Heart left ventricle (tissue), 16 donors: ENCODE results near the gene LIPE. TPM values are rescaled to one million over a fixed set of nuclear protein-coding genes. Genes with fewer than 3 reads are reported as not detected.

Experiments
- ATAC-seq, 4 donors: fragments of 200-7000 bp; cut with Tn5 transposase; one replicate each; pipeline ENCODE4 v1.9.1; 2020 to 2022; ENCODE audit warnings: moderate library complexity in 4 of 4, mild to moderate bottlenecking in 3 of 4, moderate number of reproducible peaks in 1 of 4
- DNase-seq, 5 donors: peaks; one replicate each; pipeline ENCODE4 v3.0.0-alpha.2; 2020
- H3K27ac ChIP-seq, 12 donors: fragments of 200-600 bp; sonication (generic) in 4 of 12; one replicate each; pipeline versions ENCODE4 v1.5.0 to v1.8.0; 2016 to 2022; ENCODE audit warnings: mild to moderate bottlenecking in 2 of 12
- H3K27me3 ChIP-seq, 9 donors: fragments of 200-600 bp; sonication (generic) in 2 of 9; one replicate each; pipeline versions ENCODE4 v1.5.1 to v1.8.0; 2016 to 2022; ENCODE audit warnings: mild to moderate bottlenecking in 3 of 9
- H3K36me3 ChIP-seq, 9 donors: fragments of 200-600 bp; sonication (generic) in 2 of 9; one replicate each; pipeline versions ENCODE4 v1.5.0 to v1.8.0; 2018 to 2022; ENCODE audit warnings: mild to moderate bottlenecking in 2 of 9
- H3K4me1 ChIP-seq, 12 donors: fragments of 200-600 bp; sonication (generic) in 4 of 12; one replicate each; pipeline versions ENCODE4 v1.5.0 to v1.8.0; 2016 to 2022; ENCODE audit warnings: mild to moderate bottlenecking in 3 of 12
- H3K4me3 ChIP-seq, 12 donors: fragments of 200-600 bp; sonication (generic) in 4 of 12; one replicate each; pipeline versions ENCODE4 v1.5.0 to v1.8.0; 2017 to 2022; ENCODE audit warnings: mild to moderate bottlenecking in 9 of 12, moderate library complexity in 4 of 12
- H3K9me3 ChIP-seq, 12 donors: fragments of 200-600 bp; sonication (generic) in 4 of 12; one replicate each; pipeline versions ENCODE4 v1.5.0 to v1.8.0; 2016 to 2022; ENCODE audit warnings: mild to moderate bottlenecking in 1 of 12
- POLR2A ChIP-seq, 2 donors: fragments of 450-650 bp; IDR thresholded peaks; one replicate each; pipeline ENCODE4 v1.6.1; 2017; ENCODE audit warnings: antibody characterized with exemption in 2 of 2, mild to moderate bottlenecking in 2 of 2, moderate library complexity in 2 of 2
- WGBS, 4 donors: extraction: QIAGEN DNeasy Blood & Tissue Kit in 2 of 4; methylation state at CpG; one replicate each; pipeline versions ENCODE4 v1.1.5 to v1.1.7; 2013 to 2018; 5-methylcytosine and 5-hydroxymethylcytosine counted together
- intact Hi-C, 10 donors: fragments of 100-400 bp; cut with DNase I; formaldehyde crosslinking; loops; one replicate each; pipeline versions ENCODE4 v1.11.1 to v1.14.2; 2022
- polyA plus RNA-seq, 2 donors: library from polyadenylated mRNA; stranded (reverse); fragments of 200-250 nt; gene quantifications; one replicate each; pipeline ENCODE4 v1.2.3, GENCODE V29; 2013
- total RNA-seq, 9 donors: library from RNA; depleted of rRNA in 2 of 9; stranded (reverse); fragments of >200 nt in 2 of 9; fragmentation: NEBNext Ultra II Directional in 3 of 9; extraction: Animal tissue kit (Norgen Biotek cat#: 25700) in 3 of 9; gene quantifications; one replicate each; pipeline versions ENCODE4 v1.1.0 to v1.2.4, GENCODE V29; 2016 to 2023
- TF ChIP-seq, protein P1 (sequence below), 12 donors: fragments of 200-600 bp; sonication (generic) in 4 of 12; IDR thresholded peaks; one replicate each; pipeline versions ENCODE4 v1.5.0 to v1.8.0; 2018 to 2022; ENCODE audit warnings: antibody characterized with exemption in 12 of 12, mild to moderate bottlenecking in 5 of 12
- donor health status: ischemic (EF 13 %, LVEDD 7.1; RV severe dilation, severe dysfunction).
- donor health status: healthy with polysubstance abuse.
- donor health status: DM: no; HTN: yes; CAD: no.
- donor health status: DM: no; HTN: no; CAD: no.
- donor health status: ischemic (EF 25% LVEDD 6.9; RV normal size, moderate dysfunction).
- donor health status: ischemic (EF 25% LVEDD 5.7; RV mildly dilated, moderate dysfunction).
- donor health status: healthy.
- donor health status: DM: yes; HTN: yes; CAD: no.
- donor health status: ischemic (EF 35%, LVEDD 5.7; RV mildly dilated, moderate dysfunction).
- donor health status: nonischemic (EF 11% LVEDD 7.7; RV severe dilation, severe dysfunction).
- donor health status: DM: yes; HTN: yes; CAD: no.
- donor health status: PGD.
- donor health status: ischemic (EF 29% LVEDD 5.4; RV normal size, mild dysfunction).
- donor health status: nonischemic (EF 23%, LVEDD 6.1; RV moderate dilation, normal function).

LIPE gene
- total and polyA plus RNA-seq, 11 donors: 34.7 to 111 (median 57.3) TPM

DNA sequence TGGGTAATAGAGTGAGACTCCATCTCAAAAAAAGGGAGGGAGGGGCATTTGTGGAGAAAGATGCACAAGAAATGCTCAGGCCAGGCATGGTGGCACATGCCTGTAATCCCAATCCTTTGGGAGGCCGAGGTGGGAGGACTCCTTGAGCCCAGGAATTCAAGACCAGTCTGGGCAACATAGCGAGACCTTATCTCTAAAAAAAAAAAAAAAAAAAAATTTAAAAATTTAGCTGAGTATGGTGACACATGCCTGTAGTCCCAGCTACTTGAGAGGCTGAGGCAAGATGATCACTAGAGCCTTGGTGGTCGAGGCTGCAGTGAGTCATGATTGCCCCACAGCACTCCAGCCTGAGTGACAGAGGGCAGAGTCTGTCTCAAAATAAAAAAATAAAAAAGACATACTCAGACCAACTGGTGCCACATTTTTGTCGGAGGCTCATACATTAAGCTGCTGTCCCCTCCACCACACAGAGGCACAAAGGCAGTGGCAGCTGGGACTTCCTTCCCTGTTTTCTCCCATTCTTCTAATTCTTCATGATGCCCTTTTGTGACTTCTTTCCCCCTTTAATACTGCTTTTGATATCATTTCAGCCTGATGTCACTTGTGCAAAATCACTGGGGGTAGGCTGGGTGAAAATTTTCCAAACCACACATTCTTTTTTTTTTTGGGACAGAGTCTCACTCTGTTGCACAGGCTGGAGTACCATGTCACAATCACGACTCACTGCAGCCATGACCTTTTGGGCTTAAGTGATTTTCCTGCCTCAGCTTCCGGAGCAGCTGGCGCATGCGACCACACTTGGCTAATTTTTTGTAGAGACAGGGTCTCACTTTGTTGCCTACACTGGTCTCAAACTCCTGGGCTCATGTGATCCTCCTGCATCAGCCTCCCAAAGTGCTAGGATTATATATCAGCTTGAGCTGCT, 42.4 kb upstream of the LIPE start:
- ATAC-seq (no peak), DNase-seq (no peak)
- Histone ChIP-seq H3K27me3 (no peaks in the 10 kb centered on the region), H3K9me3 (no peaks in the 10 kb centered on the region), H3K4me1 (peaks cover 0 to 22% (median 9%) of the 10 kb centered on the region in 12 donors), H3K4me3 (no peak overlapping the region), H3K36me3 (no peaks in the 10 kb centered on the region), H3K27ac (no peak overlapping the region)
- TF ChIP-seq, protein P1, sequence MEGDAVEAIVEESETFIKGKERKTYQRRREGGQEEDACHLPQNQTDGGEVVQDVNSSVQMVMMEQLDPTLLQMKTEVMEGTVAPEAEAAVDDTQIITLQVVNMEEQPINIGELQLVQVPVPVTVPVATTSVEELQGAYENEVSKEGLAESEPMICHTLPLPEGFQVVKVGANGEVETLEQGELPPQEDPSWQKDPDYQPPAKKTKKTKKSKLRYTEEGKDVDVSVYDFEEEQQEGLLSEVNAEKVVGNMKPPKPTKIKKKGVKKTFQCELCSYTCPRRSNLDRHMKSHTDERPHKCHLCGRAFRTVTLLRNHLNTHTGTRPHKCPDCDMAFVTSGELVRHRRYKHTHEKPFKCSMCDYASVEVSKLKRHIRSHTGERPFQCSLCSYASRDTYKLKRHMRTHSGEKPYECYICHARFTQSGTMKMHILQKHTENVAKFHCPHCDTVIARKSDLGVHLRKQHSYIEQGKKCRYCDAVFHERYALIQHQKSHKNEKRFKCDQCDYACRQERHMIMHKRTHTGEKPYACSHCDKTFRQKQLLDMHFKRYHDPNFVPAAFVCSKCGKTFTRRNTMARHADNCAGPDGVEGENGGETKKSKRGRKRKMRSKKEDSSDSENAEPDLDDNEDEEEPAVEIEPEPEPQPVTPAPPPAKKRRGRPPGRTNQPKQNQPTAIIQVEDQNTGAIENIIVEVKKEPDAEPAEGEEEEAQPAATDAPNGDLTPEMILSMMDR (IDR thresholded peaks at IDR 0.05): no peak
- TF ChIP-seq POLR2A (IDR thresholded peaks at IDR 0.05): no peak
- intact Hi-C loops: no loop called here
- 64 to 75% (median 65%) methylated on average over 8 of the region's 8 CpGs for WGBS, 4 donors

DNA sequence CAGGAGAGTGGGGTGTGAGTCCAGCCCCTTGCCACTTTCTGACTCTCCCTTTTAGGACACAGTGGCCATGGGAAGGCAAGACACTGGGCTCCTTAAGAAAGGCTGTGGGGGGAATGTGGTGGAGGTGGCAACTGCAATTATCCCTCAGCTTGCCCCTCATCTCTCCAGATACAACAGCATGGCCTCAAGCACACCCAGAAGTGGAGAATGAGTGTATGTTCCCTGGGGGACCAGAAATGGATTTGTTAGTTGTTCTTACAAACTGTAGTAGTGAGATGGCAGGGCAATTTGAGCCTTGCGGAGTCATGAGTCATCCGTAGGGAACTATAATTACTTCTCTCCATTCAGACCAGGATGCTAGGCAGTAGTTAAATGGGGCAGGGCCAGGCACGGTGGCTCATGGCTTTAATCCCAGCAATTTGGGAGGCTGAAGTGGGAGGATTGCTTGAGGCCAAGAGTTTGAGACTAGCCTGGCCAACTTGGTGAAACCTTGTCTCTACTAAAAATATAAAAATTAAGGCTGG, 41.1 kb upstream of the LIPE start:
- peaks cover 0 to 22% (median 9%) of the 10 kb centered on the region in 12 donors for H3K4me1 ChIP-seq
- DNase-seq (no peak), ATAC-seq (no peak)
- H3K27ac ChIP-seq: no peak overlapping the region
- H3K27me3 ChIP-seq: no peaks in the 10 kb centered on the region
- WGBS, 4 donors: 54 to 79% (median 61%) methylated on average over 2 to 3 of the region's 3 CpGs
- H3K9me3 ChIP-seq: no peaks in the 10 kb centered on the region
- H3K4me3 ChIP-seq: no peak overlapping the region
- no peaks in the 10 kb centered on the region for H3K36me3 ChIP-seq
- intact Hi-C loops: no loop called here
- TF ChIP-seq, protein P1 (IDR thresholded peaks at IDR 0.05): no peak
- TF ChIP-seq POLR2A (IDR thresholded peaks at IDR 0.05): no peak

DNA sequence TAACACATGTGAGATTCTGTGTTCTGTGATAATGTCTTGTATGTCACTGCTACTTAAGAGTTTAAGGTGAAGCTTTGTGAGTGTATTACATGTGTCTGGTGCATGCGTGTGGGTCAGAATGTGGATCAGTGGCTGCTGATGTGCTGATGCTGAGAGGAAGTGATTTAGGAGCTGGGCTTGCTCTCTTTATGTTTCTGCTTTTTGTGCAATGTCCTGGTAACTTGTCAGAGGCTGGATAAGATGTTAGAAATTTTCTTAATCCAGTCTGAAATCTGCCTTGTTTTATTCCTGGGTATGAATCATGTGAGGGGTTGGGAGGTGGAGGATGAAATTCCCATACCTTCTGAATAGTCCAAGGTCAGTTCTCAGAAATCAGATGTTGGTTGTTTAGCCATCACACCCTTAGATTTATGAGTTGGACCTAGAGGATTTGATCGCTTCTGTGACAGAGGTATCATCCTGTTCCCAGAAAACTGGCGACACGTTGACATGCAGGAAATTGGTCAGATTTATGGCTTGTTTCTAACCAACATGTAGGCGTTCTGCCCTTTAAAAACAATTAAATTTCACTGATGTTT, 40.1 kb upstream of the LIPE start:
- no peaks in the 10 kb centered on the region for H3K36me3 ChIP-seq
- no peaks in the 10 kb centered on the region for H3K27me3 ChIP-seq
- no peaks in the 10 kb centered on the region for H3K9me3 ChIP-seq
- intact Hi-C loops: no loop called here
- DNase-seq: no peak
- 59 to 71% (median 63%) methylated on average over 5 of the region's 5 CpGs for WGBS, 4 donors
- no peak overlapping the region for H3K4me3 ChIP-seq
- peaks cover 0 to 22% (median 9%) of the 10 kb centered on the region in 12 donors for H3K4me1 ChIP-seq
- TF ChIP-seq POLR2A (IDR thresholded peaks at IDR 0.05): no peak
- TF ChIP-seq, protein P1 (IDR thresholded peaks at IDR 0.05): no peak
- peak overlapping the region in 6 of 12 donors; percentile 38 to 71 (median 64) for H3K27ac ChIP-seq
- peak in 1 of 4 donors; percentile 36 for ATAC-seq
